Stimulated activated effector memory CD8-positive, alpha-beta T cell treated with anti-CD3 and anti-CD28 coated beads, Interleukin-12 subunit alpha, Interleukin-12 subunit beta, amount 100 ng/mL, for 72 hours (primary cell): ENCODE measurements around the gene ADAMTS12.

ENCODE experiments used
- ATAC-seq: fragments of 150-1000 bp; cut with Tn5 transposase; 2 replicates; pipeline ENCODE4 v1.10.0; 2021
- DNase-seq, 2 donors: peaks; one replicate each; pipeline ENCODE4 v3.0.0; 2021 to 2022; ENCODE audit warnings: low spot score in 2 of 2
- H3K27ac Mint-ChIP-seq: one replicate; pipeline ENCODE4 v1.8.0; 2022; ENCODE audit warnings: mild to moderate bottlenecking, mixed read lengths
- H3K36me3 Mint-ChIP-seq: one replicate; pipeline ENCODE4 v1.8.0; 2022; ENCODE audit warnings: mild to moderate bottlenecking, mixed read lengths
- H3K4me1 Mint-ChIP-seq: one replicate; pipeline ENCODE4 v1.8.0; 2022; ENCODE audit warnings: mixed read lengths
- H3K4me3 Mint-ChIP-seq: one replicate; pipeline ENCODE4 v1.8.0; 2022; ENCODE audit warnings: mild to moderate bottlenecking, mixed read lengths
- H3K9me3 Mint-ChIP-seq: one replicate; pipeline ENCODE4 v1.8.0; 2022; ENCODE audit warnings: mixed read lengths

ADAMTS12 gene

GRCh38 chr5:33501260-33501659 lies 390.5 kb downstream of the ADAMTS12 start:
- no peak overlapping the region for H3K4me3 Mint-ChIP-seq
- no peaks in the 10 kb centered on the region for H3K4me1 Mint-ChIP-seq
- no peaks in the 10 kb centered on the region for H3K36me3 Mint-ChIP-seq
- H3K9me3 Mint-ChIP-seq = no peaks in the 10 kb centered on the region
- no peak overlapping the region for H3K27ac Mint-ChIP-seq
- DNase-seq (no peak), ATAC-seq (no peak)

- Mint-ChIP-seq H3K4me1 (no peaks in the 10 kb centered on the region), H3K4me3 (no peak overlapping the region), H3K27ac (no peak overlapping the region), H3K9me3 (no peaks in the 10 kb centered on the region), H3K36me3 (no peaks in the 10 kb centered on the region)
- ATAC-seq = no peak
- no peak for DNase-seq
Observed at GRCh38 chr5:33494466-33494865, 397.3 kb downstream of the ADAMTS12 start.

GRCh38 chr5:33491941-33492340 lies 399.8 kb downstream of the ADAMTS12 start:
- H3K4me3 Mint-ChIP-seq = no peak overlapping the region
- no peak overlapping the region for H3K27ac Mint-ChIP-seq
- no peaks in the 10 kb centered on the region for H3K36me3 Mint-ChIP-seq
- ATAC-seq (no peak), DNase-seq (no peak)
- no peaks in the 10 kb centered on the region for H3K4me1 Mint-ChIP-seq
- H3K9me3 Mint-ChIP-seq = no peaks in the 10 kb centered on the region

- H3K36me3 Mint-ChIP-seq = no peaks in the 10 kb centered on the region
- DNase-seq (no peak), ATAC-seq (no peak)
- no peak overlapping the region for H3K4me3 Mint-ChIP-seq
- no peak overlapping the region for H3K27ac Mint-ChIP-seq
- H3K9me3 Mint-ChIP-seq = no peaks in the 10 kb centered on the region
- H3K4me1 Mint-ChIP-seq = no peaks in the 10 kb centered on the region
Observed at GRCh38 chr5:33490071-33490665, 401.6 kb downstream of the ADAMTS12 start.

GRCh38 chr5:33489481-33490067 lies 402.2 kb downstream of the ADAMTS12 start:
- no peak overlapping the region for H3K27ac Mint-ChIP-seq
- H3K9me3 Mint-ChIP-seq = no peaks in the 10 kb centered on the region
- no peak for DNase-seq
- ATAC-seq = no peak
- H3K4me1 Mint-ChIP-seq = no peaks in the 10 kb centered on the region
- no peak overlapping the region for H3K4me3 Mint-ChIP-seq
- no peaks in the 10 kb centered on the region for H3K36me3 Mint-ChIP-seq

- Mint-ChIP-seq H3K4me3 (no peak overlapping the region), H3K36me3 (no peaks in the 10 kb centered on the region), H3K27ac (no peak overlapping the region), H3K4me1 (no peaks in the 10 kb centered on the region), H3K9me3 (no peaks in the 10 kb centered on the region)
- ATAC-seq (no peak), DNase-seq (no peak)
Observed at GRCh38 chr5:33488558-33489355, 403.0 kb downstream of the ADAMTS12 start.

GRCh38 chr5:33487236-33487635 lies 404.6 kb downstream of the ADAMTS12 start:
- DNase-seq (no peak), ATAC-seq (no peak)
- H3K4me1 Mint-ChIP-seq = no peaks in the 10 kb centered on the region
- no peak overlapping the region for H3K4me3 Mint-ChIP-seq
- H3K36me3 Mint-ChIP-seq = peaks cover 3% of the 10 kb centered on the region
- no peak overlapping the region for H3K27ac Mint-ChIP-seq
- no peaks in the 10 kb centered on the region for H3K9me3 Mint-ChIP-seq

GRCh38 chr5:33482335-33482734 lies 409.5 kb downstream of the ADAMTS12 start:
- H3K4me3 Mint-ChIP-seq = no peak overlapping the region
- no peaks in the 10 kb centered on the region for H3K9me3 Mint-ChIP-seq
- H3K4me1 Mint-ChIP-seq = no peaks in the 10 kb centered on the region
- ATAC-seq = no peak
- peaks cover 32% of the 10 kb centered on the region for H3K36me3 Mint-ChIP-seq
- no peak overlapping the region for H3K27ac Mint-ChIP-seq
- DNase-seq = no peak

GRCh38 chr5:33480876-33481275 lies 410.9 kb downstream of the ADAMTS12 start:
- DNase-seq (no peak), ATAC-seq (no peak)
- Mint-ChIP-seq H3K27ac (no peak overlapping the region), H3K4me1 (no peaks in the 10 kb centered on the region), H3K4me3 (no peak overlapping the region), H3K9me3 (no peaks in the 10 kb centered on the region), H3K36me3 (peaks cover 39% of the 10 kb centered on the region)

- H3K4me3 Mint-ChIP-seq = no peak overlapping the region
- H3K36me3 Mint-ChIP-seq = peaks cover 39% of the 10 kb centered on the region
- no peak overlapping the region for H3K27ac Mint-ChIP-seq
- H3K4me1 Mint-ChIP-seq = no peaks in the 10 kb centered on the region
- ATAC-seq (no peak), DNase-seq (no peak)
- H3K9me3 Mint-ChIP-seq = peaks cover 6% of the 10 kb centered on the region
Observed at GRCh38 chr5:33479311-33479710, 412.5 kb downstream of the ADAMTS12 start.

- Mint-ChIP-seq H3K4me3 (no peak overlapping the region), H3K27ac (no peak overlapping the region), H3K4me1 (no peaks in the 10 kb centered on the region), H3K9me3 (peaks cover 6% of the 10 kb centered on the region), H3K36me3 (peaks cover 39% of the 10 kb centered on the region)
- DNase-seq (no peak), ATAC-seq (no peak)
Observed at GRCh38 chr5:33477816-33478215, 414.0 kb downstream of the ADAMTS12 start.

- peaks cover 6% of the 10 kb centered on the region for H3K9me3 Mint-ChIP-seq
- DNase-seq = no peak
- no peak for ATAC-seq
- peaks cover 34% of the 10 kb centered on the region for H3K36me3 Mint-ChIP-seq
- H3K4me3 Mint-ChIP-seq = no peak overlapping the region
- no peaks in the 10 kb centered on the region for H3K4me1 Mint-ChIP-seq
- H3K27ac Mint-ChIP-seq = peak overlapping the region; percentile 32
Observed at GRCh38 chr5:33476992-33477391, 414.8 kb downstream of the ADAMTS12 start.

- H3K27ac Mint-ChIP-seq = no peak overlapping the region
- H3K36me3 Mint-ChIP-seq = peaks cover 25% of the 10 kb centered on the region
- no peaks in the 10 kb centered on the region for H3K4me1 Mint-ChIP-seq
- ATAC-seq (no peak), DNase-seq (no peak)
- peaks cover 6% of the 10 kb centered on the region for H3K9me3 Mint-ChIP-seq
- H3K4me3 Mint-ChIP-seq = no peak overlapping the region
Observed at GRCh38 chr5:33475706-33476105, 416.1 kb downstream of the ADAMTS12 start.

GRCh38 chr5:33474931-33475499 lies 416.8 kb downstream of the ADAMTS12 start:
- Mint-ChIP-seq H3K27ac (no peak overlapping the region), H3K4me3 (no peak overlapping the region), H3K9me3 (peaks cover 6% of the 10 kb centered on the region), H3K4me1 (no peaks in the 10 kb centered on the region), H3K36me3 (peaks cover 21% of the 10 kb centered on the region)
- no peak for ATAC-seq
- DNase-seq = no peak

GRCh38 chr5:33474004-33474403 lies 417.8 kb downstream of the ADAMTS12 start:
- Mint-ChIP-seq H3K4me3 (no peak overlapping the region), H3K36me3 (peaks cover 20% of the 10 kb centered on the region), H3K27ac (no peak overlapping the region), H3K4me1 (no peaks in the 10 kb centered on the region), H3K9me3 (peaks cover 6% of the 10 kb centered on the region)
- ATAC-seq = no peak
- DNase-seq = no peak
